ENCODE measurements around the gene KLHL35.

Gene KLHL35

GRCh38 chr11:75439495-75440120 is 6.6 kb upstream of the KLHL35 start:
- no peaks in the 10 kb centered on the region for H3K36me3 ChIP-seq (ENCODE audit: control insufficient read depth, insufficient read depth, low read length)
- H3K4me1 ChIP-seq (ENCODE audit: control insufficient read depth, insufficient read depth, low read length) = 0 out of 2 replicates have a peak, but pooled peaks cover 3% of the 10 kb centered on the region
- H3K4me3 ChIP-seq (ENCODE audit: low read depth, low read length) = no peak overlapping the region
- no peaks in the 10 kb centered on the region for H3K9me3 ChIP-seq (ENCODE audit: control insufficient read depth, insufficient read depth, low read length)
- H3K27me3 ChIP-seq (ENCODE audit: control insufficient read depth, insufficient read depth, low read length) = no peaks in the 10 kb centered on the region
- no peak overlapping the region for H3K9ac ChIP-seq (ENCODE audit: low read depth, low read length)
- H3K27ac ChIP-seq (ENCODE audit: low read depth, low read length) = no peak overlapping the region

- Histone ChIP-seq H3K4me3 (ENCODE audit: low read depth, low read length) (no peak overlapping the region), H3K27ac (ENCODE audit: low read depth, low read length) (no peak overlapping the region), H3K9ac (ENCODE audit: low read depth, low read length) (no peak overlapping the region), H3K4me1 (ENCODE audit: control insufficient read depth, insufficient read depth, low read length) (0 out of 2 replicates have a peak, but pooled peaks cover 3% of the 10 kb centered on the region), H3K9me3 (ENCODE audit: control insufficient read depth, insufficient read depth, low read length) (no peaks in the 10 kb centered on the region), H3K36me3 (ENCODE audit: control insufficient read depth, insufficient read depth, low read length) (no peaks in the 10 kb centered on the region), H3K27me3 (ENCODE audit: control insufficient read depth, insufficient read depth, low read length) (no peaks in the 10 kb centered on the region)
Observed at GRCh38 chr11:75439026-75439425, 6.0 kb upstream of the KLHL35 start.

DNA sequence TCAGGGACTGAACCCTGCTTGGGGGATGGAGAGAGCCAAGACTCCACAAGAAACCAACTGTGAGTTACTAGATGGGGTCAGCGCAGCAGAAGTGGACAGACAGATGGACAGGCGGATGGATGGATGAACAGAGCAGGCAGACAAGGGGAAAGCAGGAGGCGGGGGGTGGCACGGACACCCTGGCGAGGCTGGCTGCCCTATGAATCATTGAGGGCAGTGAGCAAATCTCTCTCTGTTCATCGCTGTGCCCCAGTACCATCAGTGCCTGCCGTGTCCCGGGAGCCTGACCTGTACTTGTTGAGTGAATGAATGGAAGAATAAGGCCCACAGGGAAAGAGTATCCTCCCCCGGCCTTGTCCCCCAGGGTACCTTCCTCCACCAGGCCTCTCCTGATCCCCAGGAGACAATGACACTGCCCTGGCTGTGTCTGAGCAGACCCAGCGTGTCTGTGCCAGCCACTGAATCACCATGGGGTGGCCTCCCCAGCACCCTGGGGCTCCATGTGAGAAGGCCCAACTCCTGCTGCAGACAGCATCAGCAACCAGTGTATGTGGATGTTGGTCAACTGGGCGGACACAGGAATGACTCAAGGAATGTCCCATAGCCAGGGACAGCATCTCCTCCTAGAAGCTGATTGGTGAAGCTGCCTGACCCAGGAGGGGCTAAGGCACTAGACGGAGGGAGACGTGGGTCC is 5.1 kb upstream of the KLHL35 start:
- Histone ChIP-seq H3K4me1 (ENCODE audit: control insufficient read depth, insufficient read depth, low read length) (peaks cover 6% of the 10 kb centered on the region; the same call in 1 of the 2 replicates), H3K9ac (ENCODE audit: low read depth, low read length) (no peak overlapping the region), H3K27ac (ENCODE audit: low read depth, low read length) (no peak overlapping the region), H3K9me3 (ENCODE audit: control insufficient read depth, insufficient read depth, low read length) (no peaks in the 10 kb centered on the region), H3K27me3 (ENCODE audit: control insufficient read depth, insufficient read depth, low read length) (peaks cover 8% of the 10 kb centered on the region), H3K36me3 (ENCODE audit: control insufficient read depth, insufficient read depth, low read length) (no peaks in the 10 kb centered on the region), H3K4me3 (ENCODE audit: low read depth, low read length) (no peak overlapping the region)

GRCh38 chr11:75436806-75437205 is 3.8 kb upstream of the KLHL35 start:
- Histone ChIP-seq H3K4me3 (ENCODE audit: low read depth, low read length) (no peak overlapping the region), H3K27me3 (ENCODE audit: control insufficient read depth, insufficient read depth, low read length) (peaks cover 22% of the 10 kb centered on the region), H3K36me3 (ENCODE audit: control insufficient read depth, insufficient read depth, low read length) (no peaks in the 10 kb centered on the region), H3K9ac (ENCODE audit: low read depth, low read length) (no peak overlapping the region), H3K4me1 (ENCODE audit: control insufficient read depth, insufficient read depth, low read length) (peaks cover 10% of the 10 kb centered on the region; the same call in 1 of the 2 replicates), H3K27ac (ENCODE audit: low read depth, low read length) (no peak overlapping the region), H3K9me3 (ENCODE audit: control insufficient read depth, insufficient read depth, low read length) (no peaks in the 10 kb centered on the region)

GRCh38 chr11:75435571-75435925 is 2.5 kb upstream of the KLHL35 start:
- H3K27me3 ChIP-seq (ENCODE audit: control insufficient read depth, insufficient read depth, low read length) = peaks cover 34% of the 10 kb centered on the region
- H3K9me3 ChIP-seq (ENCODE audit: control insufficient read depth, insufficient read depth, low read length) = no peaks in the 10 kb centered on the region
- H3K27ac ChIP-seq (ENCODE audit: low read depth, low read length) = no peak overlapping the region
- H3K4me1 ChIP-seq (ENCODE audit: control insufficient read depth, insufficient read depth, low read length) = peaks cover 10% of the 10 kb centered on the region; the same call in 1 of the 2 replicates
- H3K4me3 ChIP-seq (ENCODE audit: low read depth, low read length) = no peak overlapping the region
- H3K9ac ChIP-seq (ENCODE audit: low read depth, low read length) = no peak overlapping the region
- H3K36me3 ChIP-seq (ENCODE audit: control insufficient read depth, insufficient read depth, low read length) = no peaks in the 10 kb centered on the region

DNA sequence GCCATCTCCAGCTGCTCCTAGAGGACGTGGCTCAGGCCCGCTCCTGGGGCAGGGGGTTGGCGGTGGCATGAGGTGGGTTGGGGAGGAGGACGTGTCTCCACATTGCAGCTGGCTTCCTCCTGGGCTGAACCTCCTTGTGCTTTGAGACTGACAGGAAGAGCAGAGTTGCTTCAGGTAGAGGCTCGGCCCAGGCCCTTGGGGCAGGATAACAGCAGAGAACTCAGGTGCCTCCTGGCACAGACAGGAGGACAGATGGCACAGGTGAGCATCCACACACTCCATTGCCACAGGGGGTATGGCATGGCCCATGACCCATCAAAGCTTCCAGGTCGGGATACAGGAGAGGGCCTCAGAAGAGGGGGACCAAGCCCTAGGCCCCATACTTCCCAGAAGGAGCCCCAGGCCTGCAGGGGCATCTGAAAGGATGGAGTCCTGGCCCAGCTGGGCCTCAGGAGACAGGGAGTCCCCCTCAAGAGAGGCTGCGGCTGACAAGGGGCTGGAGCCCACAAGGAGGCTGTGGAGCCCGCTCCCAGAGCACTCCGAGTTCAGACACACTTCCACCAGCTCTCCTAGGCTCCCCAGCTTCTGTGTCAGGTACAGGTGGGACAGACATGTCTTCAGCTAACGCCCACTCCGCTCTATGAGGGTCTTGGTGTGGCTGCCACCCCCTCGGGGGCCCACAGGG is 2.0 kb upstream of the KLHL35 start:
- no peaks in the 10 kb centered on the region for H3K9me3 ChIP-seq (ENCODE audit: control insufficient read depth, insufficient read depth, low read length)
- peaks cover 10% of the 10 kb centered on the region; the same call in 1 of the 2 replicates for H3K4me1 ChIP-seq (ENCODE audit: control insufficient read depth, insufficient read depth, low read length)
- H3K27me3 ChIP-seq (ENCODE audit: control insufficient read depth, insufficient read depth, low read length) = peaks cover 39% of the 10 kb centered on the region
- no peaks in the 10 kb centered on the region for H3K36me3 ChIP-seq (ENCODE audit: control insufficient read depth, insufficient read depth, low read length)
- no peak overlapping the region for H3K4me3 ChIP-seq (ENCODE audit: low read depth, low read length)
- H3K9ac ChIP-seq (ENCODE audit: low read depth, low read length) = no peak overlapping the region
- no peak overlapping the region for H3K27ac ChIP-seq (ENCODE audit: low read depth, low read length)

DNA sequence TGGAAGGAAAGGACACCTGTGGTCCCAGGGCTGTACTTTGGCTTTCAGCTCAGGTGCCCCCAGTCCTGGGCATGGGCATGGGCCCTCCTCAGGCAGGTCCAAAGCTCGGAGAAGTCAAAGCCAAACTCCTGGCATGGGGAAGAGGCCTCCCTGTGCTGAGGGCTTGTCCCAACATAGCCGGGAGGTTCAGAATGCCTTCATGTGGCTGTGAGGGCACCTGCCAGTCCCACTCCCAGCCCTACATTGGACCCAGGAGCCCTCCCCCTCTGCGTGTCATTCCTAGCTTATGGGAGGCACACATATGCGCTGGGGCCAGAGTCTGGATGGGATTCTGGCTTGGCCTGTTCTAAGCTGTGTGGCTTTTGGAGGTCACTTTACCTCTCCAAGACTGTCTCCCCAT is 1.0 kb upstream of the KLHL35 start:
- H3K4me1 ChIP-seq (ENCODE audit: control insufficient read depth, insufficient read depth, low read length) = peaks cover 10% of the 10 kb centered on the region; the same call in 1 of the 2 replicates
- no peak overlapping the region for H3K9ac ChIP-seq (ENCODE audit: low read depth, low read length)
- H3K27me3 ChIP-seq (ENCODE audit: control insufficient read depth, insufficient read depth, low read length) = peaks cover 49% of the 10 kb centered on the region
- H3K4me3 ChIP-seq (ENCODE audit: low read depth, low read length) = no peak overlapping the region
- H3K27ac ChIP-seq (ENCODE audit: low read depth, low read length) = no peak overlapping the region
- H3K36me3 ChIP-seq (ENCODE audit: control insufficient read depth, insufficient read depth, low read length) = no peaks in the 10 kb centered on the region
- H3K9me3 ChIP-seq (ENCODE audit: control insufficient read depth, insufficient read depth, low read length) = peaks cover 6% of the 10 kb centered on the region

DNA sequence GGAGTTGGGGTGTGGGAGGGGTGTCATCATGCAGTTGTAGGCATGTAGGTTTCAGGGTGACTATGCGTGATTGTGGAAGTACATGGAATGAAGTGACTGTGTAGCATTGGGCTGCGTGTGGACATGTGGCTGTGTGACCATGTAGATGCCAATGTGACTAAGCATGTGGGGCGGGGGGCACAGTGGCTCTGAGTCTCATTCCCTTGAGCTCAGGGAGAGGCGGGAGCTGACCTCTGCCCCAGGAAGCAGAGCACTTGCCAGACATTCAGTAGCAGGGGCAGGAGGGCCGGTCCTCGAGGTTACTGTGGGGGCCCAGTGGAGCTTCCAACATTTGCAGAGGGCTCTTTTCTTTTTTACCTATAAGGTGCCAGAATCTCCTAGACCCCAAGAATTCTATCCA is 440 bp upstream of the KLHL35 start:
- Histone ChIP-seq H3K4me1 (ENCODE audit: control insufficient read depth, insufficient read depth, low read length) (peaks cover 7% of the 10 kb centered on the region; the same call in 1 of the 2 replicates), H3K9ac (ENCODE audit: low read depth, low read length) (no peak overlapping the region), H3K36me3 (ENCODE audit: control insufficient read depth, insufficient read depth, low read length) (no peaks in the 10 kb centered on the region), H3K27me3 (ENCODE audit: control insufficient read depth, insufficient read depth, low read length) (peaks cover 55% of the 10 kb centered on the region), H3K4me3 (ENCODE audit: low read depth, low read length) (0 out of 2 replicates have a peak overlapping the region, but pooled peaks have one; percentile 41), H3K9me3 (ENCODE audit: control insufficient read depth, insufficient read depth, low read length) (peaks cover 10% of the 10 kb centered on the region), H3K27ac (ENCODE audit: low read depth, low read length) (no peak overlapping the region)

- Histone ChIP-seq H3K4me3 (ENCODE audit: low read depth, low read length) (peak overlapping the region; percentile 41; the same call in 1 of the 2 replicates), H3K4me1 (ENCODE audit: control insufficient read depth, insufficient read depth, low read length) (peaks cover 7% of the 10 kb centered on the region; the same call in 1 of the 2 replicates), H3K9me3 (ENCODE audit: control insufficient read depth, insufficient read depth, low read length) (peaks cover 10% of the 10 kb centered on the region), H3K36me3 (ENCODE audit: control insufficient read depth, insufficient read depth, low read length) (no peaks in the 10 kb centered on the region), H3K9ac (ENCODE audit: low read depth, low read length) (no peak overlapping the region), H3K27me3 (ENCODE audit: control insufficient read depth, insufficient read depth, low read length) (peaks cover 70% of the 10 kb centered on the region), H3K27ac (ENCODE audit: low read depth, low read length) (no peak overlapping the region)
Observed at GRCh38 chr11:75431533-75432525, 1.2 kb downstream of the KLHL35 start.
